OCI-LY7 (cell line): ENCODE data around the gene ZNF436. TPM values are rescaled to one million over a fixed set of nuclear protein-coding genes. Genes with fewer than 3 reads are reported as not detected.

Experiments
- BruUV-seq: library from RNA; stranded (reverse); fragments of 400-500 nt; replicated peaks from 2 replicates; lab custom pipeline; 2021; lab: Mats Ljungman, UMichigan
- CTCF ChIA-PET: fragments of 300-600 bp; sonication (Branson Sonifier 250); formaldehyde crosslinking; loops from one replicate; lab custom pipeline; 2022; ENCODE audit warnings: antibody characterized with exemption; ENCODE audit not compliant: unreplicated experiment; lab: Charles Lee
- POLR2A ChIA-PET: fragments of 300-600 bp; sonication (Branson Sonifier 250); formaldehyde crosslinking; loops from one replicate; lab custom pipeline; 2022; ENCODE audit warnings: antibody characterized with exemption; lab: Charles Lee
- DNase-seq: peaks from one replicate; pipeline ENCODE4 v3.0.0-alpha.2; 2015; ENCODE audit warnings: low spot score
- H2AFZ ChIP-seq: fragments of 200-600 bp; sonication (generic), shearing (Covaris generic); 2 replicates; pipeline ENCODE4 v1.6.1; 2014; ENCODE audit warnings: mild to moderate bottlenecking, antibody characterized with exemption, low read length, moderate library complexity
- H3K27ac ChIP-seq: fragments of 200-600 bp; sonication (generic); 2 replicates; pipeline ENCODE4 v1.5.1; 2014; ENCODE audit warnings: mixed run types, low read depth, mild to moderate bottlenecking, moderate library complexity, low read length, inconsistent platforms; ENCODE audit not compliant: poor library complexity, severe bottlenecking
- H3K36me3 ChIP-seq: fragments of 200-600 bp; sonication (generic); 2 replicates; pipeline ENCODE4 v1.6.1; 2014; ENCODE audit warnings: mild to moderate bottlenecking, antibody characterized with exemption, low read length, moderate library complexity, mixed read lengths; ENCODE audit not compliant: insufficient read depth
- H3K4me1 ChIP-seq: fragments of 200-600 bp; sonication (generic); 2 replicates; pipeline ENCODE4 v1.5.1; 2014; ENCODE audit warnings: mild to moderate bottlenecking, low read length; ENCODE audit not compliant: insufficient read depth, poor library complexity, severe bottlenecking
- H3K4me2 ChIP-seq: fragments of 200-600 bp; sonication (generic); 2 replicates; pipeline ENCODE4 v1.6.1; 2014; ENCODE audit warnings: mild to moderate bottlenecking, low read length
- H3K4me3 ChIP-seq: fragments of 200-600 bp; sonication (generic); 2 replicates; pipeline ENCODE4 v1.5.1; 2014; ENCODE audit warnings: mild to moderate bottlenecking, low read depth, low read length; ENCODE audit not compliant: poor library complexity, severe bottlenecking
- H3K79me2 ChIP-seq: fragments of 200-600 bp; sonication (generic); 2 replicates; pipeline ENCODE4 v1.6.1; 2016; ENCODE audit warnings: low read depth, mild to moderate bottlenecking, low read length, moderate library complexity, mixed read lengths; ENCODE audit not compliant: insufficient read depth
- H3K9me2 ChIP-seq: fragments of 200-600 bp; sonication (generic); 2 replicates; pipeline ENCODE4 v1.6.1; 2016; ENCODE audit warnings: mild to moderate bottlenecking, low read length, mixed read lengths; ENCODE audit not compliant: insufficient read depth
- H3K9me3 ChIP-seq: fragments of 200-600 bp; sonication (generic); 2 replicates; pipeline ENCODE4 v1.6.1; 2014; ENCODE audit warnings: mild to moderate bottlenecking, mixed run types, low read length, mixed read lengths
- H4K20me1 ChIP-seq: fragments of 200-600 bp; sonication (generic); 2 replicates; pipeline ENCODE4 v1.6.1; 2014; ENCODE audit warnings: mild to moderate bottlenecking, antibody characterized with exemption, low read length, moderate library complexity, mixed read lengths; ENCODE audit not compliant: insufficient read depth
- CTCF ChIP-seq: fragments of 200-600 bp; sonication (generic); conservative IDR thresholded peaks from 2 replicates; pipeline ENCODE4 v1.5.1; 2014; ENCODE audit warnings: mild to moderate bottlenecking, antibody characterized with exemption, low read length, moderate library complexity, mixed read lengths
- EZH2phosphoT487 ChIP-seq: fragments of 200-600 bp; sonication (generic); IDR thresholded peaks from 2 replicates; pipeline ENCODE4 v1.6.1; 2018; ENCODE audit warnings: low read depth, borderline replicate concordance, mild to moderate bottlenecking, mixed run types, antibody characterized with exemption, low read length, moderate library complexity, mixed read lengths
- intact Hi-C: fragments of 100-400 bp; cut with micrococcal nuclease; formaldehyde crosslinking; loops from one replicate; pipeline ENCODE4 v1.10.0; 2022; ENCODE audit not compliant: unreplicated experiment
- total RNA-seq, 2 experiments: library from RNA; depleted of rRNA in 1 of 2; stranded (reverse); fragments of >200 nt in 1 of 2; shearing (Covaris generic) in 1 of 2; gene quantifications; 2 replicates each; pipeline ENCODE4 v1.2.3, GENCODE V29; 2014 to 2022

The ZNF436 gene
- total RNA-seq, 2 experiments from 2014 or later = 5.0 to 7.6 TPM

- CTCF ChIA-PET = interaction anchor here (1.0 kb wide), 1 partner anchor 36 kb away, joined by 6 read pairs; no protein-coding TSS in a partner anchor
- Histone ChIP-seq H4K20me1 (no peaks in the 10 kb centered on the region), H2AFZ (peak overlapping the region; percentile 56), H3K79me2 (no peaks in the 10 kb centered on the region), H3K9me2 (no peaks in the 10 kb centered on the region), H3K9me3 (no peaks in the 10 kb centered on the region), H3K4me3 (no peak overlapping the region), H3K27ac (no peak overlapping the region), H3K4me2 (peak overlapping the region; percentile 31), H3K4me1 (peaks cover 5% of the 10 kb centered on the region), H3K36me3 (no peaks in the 10 kb centered on the region)
- POLR2A ChIA-PET = interaction anchor here (0.9 to 1.1 kb wide), 2 partner anchors 34 to 35 kb away, joined by 3 read pairs; no protein-coding TSS in a partner anchor
- intact Hi-C loops = loop anchor here (2.0 to 10.0 kb wide), 3 partner anchors 35 to 112 kb away; partner anchors contain the start of gene ZNF436
- DNase-seq = peak; percentile 76
- no TSS peak for BruUV-seq
- TF ChIP-seq EZH2phosphoT487 (no peak), CTCF (peak; percentile 94)
Measured at GRCh38 chr1:23403735-23404486, 34.3 kb upstream of the ZNF436 start.

GRCh38 chr1:23403355-23403734, 33.7 kb upstream of the ZNF436 start:
- Histone ChIP-seq H3K79me2 (no peaks in the 10 kb centered on the region), H2AFZ (peak overlapping the region; percentile 56; the same call in 1 of the 2 replicates), H3K9me3 (no peaks in the 10 kb centered on the region), H4K20me1 (no peaks in the 10 kb centered on the region), H3K4me3 (no peak overlapping the region), H3K4me2 (no peak overlapping the region), H3K9me2 (no peaks in the 10 kb centered on the region), H3K4me1 (peaks cover 5% of the 10 kb centered on the region), H3K36me3 (no peaks in the 10 kb centered on the region), H3K27ac (no peak overlapping the region)
- DNase-seq = no peak
- intact Hi-C loops = loop anchor here (5.0 to 10.0 kb wide), 2 partner anchors 69 to 111 kb away; no protein-coding TSS in a partner anchor
- TF ChIP-seq CTCF (no peak), EZH2phosphoT487 (no peak)
- ChIA-PET CTCF (interaction anchor here (1.0 kb wide), 1 partner anchor 35 kb away, joined by 6 read pairs; no protein-coding TSS in a partner anchor), POLR2A (interaction anchor here (0.6 to 1.1 kb wide), 3 partner anchors 34 to 284 kb away, joined by 3 to 4 read pairs (median 3); no protein-coding TSS in a partner anchor)
- BruUV-seq = no TSS peak
